G401 (cell line): ENCODE data around the gene UNC119B. TPM values are rescaled to one million over a fixed set of nuclear protein-coding genes. Genes with fewer than 3 reads are reported as not detected.

Source experiments
- DNase-seq: peaks from one replicate; pipeline ENCODE4 v3.0.0-alpha.2; 2015; ENCODE audit warnings: low spot score
- in situ Hi-C: cut with HindIII; loops from 2 replicates; pipeline ENCODE4 v1.10.0; 2016; ENCODE audit warnings: low sequenced_read_pairs, mixed read lengths
- total RNA-seq: library from RNA; depleted of rRNA; stranded (reverse); fragments of >200 nt; shearing (Covaris generic); gene quantifications from 2 replicates; pipeline ENCODE4 v1.2.3, GENCODE V29; 2014; rRNA removed

Gene UNC119B
- total RNA-seq, 1 experiment from 2014 or later = 53.8 TPM

DNA sequence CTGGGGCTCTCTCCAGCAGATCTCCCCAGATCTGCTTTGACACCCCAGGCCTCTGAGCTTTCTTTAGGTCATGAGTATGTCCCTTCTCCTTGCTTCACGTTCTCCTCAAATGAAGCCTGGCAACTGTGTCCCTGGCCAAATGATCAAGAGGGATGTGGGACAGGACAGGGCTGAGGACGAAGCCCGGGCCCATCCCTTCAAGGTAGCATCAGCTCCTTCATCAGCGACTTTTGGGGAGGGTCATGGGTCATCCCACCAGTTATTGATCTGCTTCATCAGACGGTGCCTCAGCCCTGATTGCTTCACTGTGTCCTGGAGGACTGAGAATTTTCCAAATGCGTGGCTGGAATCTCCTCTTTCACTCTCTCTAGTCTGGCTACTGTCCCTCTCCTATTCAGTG is 47.7 kb downstream of the UNC119B start:
- DNase-seq = no peak
- in situ Hi-C loops = no loop called here

- DNase-seq = peak; percentile 4
- in situ Hi-C loops = no loop called here
These were observed 48.7 kb downstream of the UNC119B start for GRCh38 chr12:120758798-120759590.

GRCh38 chr12:120759591-120760348 is 49.5 kb downstream of the UNC119B start:
- in situ Hi-C loops = no loop called here
- DNase-seq = peak; percentile 34

GRCh38 chr12:120760349-120761254 is 50.3 kb downstream of the UNC119B start:
- in situ Hi-C loops = no loop called here
- DNase-seq = no peak

- no peak for DNase-seq
- in situ Hi-C loops = no loop called here
These were observed 51.3 kb downstream of the UNC119B start for GRCh38 chr12:120761519-120761934.

DNA sequence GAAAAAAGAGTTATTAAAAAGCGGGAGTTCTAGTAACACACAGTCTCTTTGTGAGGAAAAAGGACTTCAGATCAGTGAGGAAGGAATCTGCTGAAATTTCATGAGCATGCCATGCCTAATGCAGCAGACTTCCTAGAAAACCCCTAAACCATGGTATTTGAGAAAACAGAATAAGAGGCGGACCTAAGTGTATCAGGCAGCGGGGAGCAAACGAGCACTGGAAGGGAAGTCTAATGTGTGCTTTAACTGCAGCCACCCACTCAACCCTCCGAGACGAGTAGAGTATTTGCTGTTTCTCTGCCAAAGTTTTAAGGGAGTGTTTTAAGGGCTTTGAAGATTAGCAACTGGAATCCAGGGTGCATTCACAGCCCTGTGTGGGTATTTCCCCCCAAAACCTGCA is 51.8 kb downstream of the UNC119B start:
- in situ Hi-C loops = no loop called here
- no peak for DNase-seq

DNA sequence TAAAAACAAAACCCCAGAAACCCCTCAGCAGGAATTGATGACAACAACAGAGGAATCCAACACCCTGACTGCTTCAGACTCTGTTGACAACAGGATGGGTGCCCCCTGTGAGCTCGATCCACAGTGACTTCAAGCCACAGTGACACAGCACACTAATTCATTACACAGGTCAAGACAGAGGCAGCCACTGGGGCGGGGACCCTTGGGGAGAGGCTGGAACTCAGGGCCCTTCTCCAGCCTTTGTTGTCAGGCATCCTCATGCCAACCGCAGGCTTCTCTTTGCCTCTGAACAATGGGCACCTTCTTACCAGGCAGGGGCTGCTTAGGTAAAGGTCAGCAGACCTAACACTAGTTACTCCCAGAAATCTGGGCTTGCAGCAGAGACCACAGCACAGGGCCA is 53.0 kb downstream of the UNC119B start:
- in situ Hi-C loops = no loop called here

DNA sequence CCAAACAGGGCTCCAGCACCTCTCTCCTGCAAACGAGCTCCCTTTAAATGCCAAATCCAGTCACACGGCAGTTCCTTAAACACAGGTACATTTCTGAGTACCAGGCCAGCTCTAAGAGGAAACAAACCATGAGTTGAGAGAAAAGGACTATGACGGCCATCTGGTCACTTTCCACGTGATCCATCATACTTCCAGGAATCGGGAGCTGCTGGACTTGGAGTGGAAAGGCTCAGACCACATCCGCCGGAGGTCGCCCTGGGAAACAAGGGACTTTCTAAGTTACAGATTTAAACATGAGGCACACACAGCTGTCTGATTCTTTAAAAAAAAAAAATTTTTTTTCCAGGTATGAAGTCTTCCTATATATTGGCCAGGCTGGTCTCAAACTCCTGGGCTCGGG is 54.6 kb downstream of the UNC119B start:
- peak; percentile 70 for DNase-seq
- in situ Hi-C loops = no loop called here

More for the DNA sequence above, 53.0 kb downstream of the UNC119B start:
- DNase-seq = no peak

DNA sequence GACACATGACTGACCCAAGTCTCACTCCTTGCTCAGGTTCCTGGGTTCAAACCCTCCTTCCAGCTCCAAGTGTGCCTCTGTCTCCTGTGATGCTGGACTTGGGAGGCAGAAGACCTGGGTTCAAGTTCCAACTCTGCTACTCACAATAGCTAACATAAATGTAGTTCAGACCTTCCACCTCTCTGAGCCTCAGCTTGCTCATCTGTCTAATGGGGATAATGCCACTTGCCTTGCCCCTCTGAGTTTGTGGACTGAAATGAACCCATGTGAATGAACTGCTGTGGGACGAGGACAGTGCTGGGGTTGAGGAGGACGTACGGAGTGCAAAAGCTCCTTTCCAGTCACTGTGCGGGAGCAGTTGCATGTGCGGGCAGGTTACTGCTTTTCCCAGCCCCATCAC is 56.3 kb downstream of the UNC119B start:
- no peak for DNase-seq
- in situ Hi-C loops = no loop called here

GRCh38 chr12:120767071-120768024 is 57.1 kb downstream of the UNC119B start:
- in situ Hi-C loops = no loop called here
- no peak for DNase-seq

DNA sequence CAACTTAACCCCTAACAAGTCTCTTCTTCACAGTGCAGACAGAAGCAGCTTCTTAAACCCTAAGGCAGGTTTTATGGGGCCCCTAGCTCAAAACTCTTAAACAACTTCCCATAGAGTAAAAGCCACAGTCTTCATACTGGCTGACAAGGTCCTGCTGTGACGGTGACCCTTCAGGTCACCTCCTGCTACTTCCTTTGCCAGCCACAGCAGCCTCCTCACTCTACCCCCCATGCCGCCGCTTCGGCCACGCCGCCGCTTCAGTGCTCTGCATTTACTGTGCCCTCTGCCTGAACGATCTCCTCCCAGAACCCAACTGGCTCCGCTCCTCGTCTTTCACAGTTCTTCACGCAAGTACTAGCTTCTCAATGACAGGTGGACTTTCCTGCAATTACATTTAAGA is 60.8 kb downstream of the UNC119B start:
- in situ Hi-C loops = no loop called here
- DNase-seq = no peak

Other genes starting within 250 kb of the UNC119B start
- 338 and 491 TPM in 2 replicates for gene SRSF9, start 240.7 kb upstream of the UNC119B start, total RNA-seq
- gene DYNLL1, start 214.3 kb upstream of the UNC119B start, total RNA-seq = 541 and 568 TPM in 2 replicates
- 34.3 and 45.5 TPM in 2 replicates for gene COQ5, start 181.3 kb upstream of the UNC119B start, total RNA-seq
- 83.7 and 115 TPM in 2 replicates for gene RNF10, start 176.1 kb upstream of the UNC119B start, total RNA-seq
- gene POP5, start 129.1 kb upstream of the UNC119B start, total RNA-seq = 43.9 and 45.9 TPM in 2 replicates
- 0.86 TPM in 1 of 2 replicates, not detected in the other for gene CABP1, start 69.8 kb upstream of the UNC119B start, total RNA-seq
- gene MLEC, start 23.3 kb upstream of the UNC119B start, total RNA-seq = 85.9 and 106 TPM in 2 replicates
- gene ACADS, start 15.4 kb downstream of the UNC119B start, total RNA-seq = 9.3 and 11.4 TPM in 2 replicates
- gene SPPL3, start 193.9 kb downstream of the UNC119B start, total RNA-seq = 12.0 and 12.2 TPM in 2 replicates